Neural cell (in vitro differentiated cells): ENCODE results near the gene PKP3. TPM values are rescaled to one million over a fixed set of nuclear protein-coding genes. Genes with fewer than 3 reads are reported as not detected.

Experiments
- H2AFZ ChIP-seq: fragments of 200-600, 300-800 bp; sonication (generic), shearing (Covaris generic); 2 replicates; pipeline ENCODE4 v1.6.0; 2014; ENCODE audit warnings: low read depth, mild to moderate bottlenecking, antibody characterized with exemption, low read length, moderate library complexity
- H3F3A ChIP-seq: fragments of 200-600 bp; shearing (Covaris generic); 2 replicates; pipeline ENCODE4 v1.6.1; 2016; ENCODE audit warnings: mild to moderate bottlenecking, moderate library complexity, mixed read lengths, antibody characterized with exemption, low read length; ENCODE audit not compliant: insufficient read depth, poor library complexity, severe bottlenecking
- H3K27ac ChIP-seq: fragments of 200-600, 300-800 bp; sonication (generic), shearing (Covaris generic); 2 replicates; pipeline ENCODE4 v1.5.1; 2014; ENCODE audit warnings: mild to moderate bottlenecking, low read length, moderate library complexity
- H3K27me3 ChIP-seq: fragments of 300-800, 200-600 bp; sonication (generic), shearing (Covaris generic); 2 replicates; pipeline ENCODE4 v1.6.0; 2014; ENCODE audit warnings: mild to moderate bottlenecking, low read depth, low read length, moderate library complexity; ENCODE audit not compliant: insufficient read depth
- H3K36me3 ChIP-seq: fragments of 300-800, 200-600 bp; sonication (generic), shearing (Covaris generic); 2 replicates; pipeline ENCODE4 v1.5.1; 2014; ENCODE audit warnings: mild to moderate bottlenecking, antibody characterized with exemption, low read length, moderate library complexity; ENCODE audit not compliant: insufficient read depth
- H3K4me2 ChIP-seq: fragments of 300-800, 200-600 bp; sonication (generic), shearing (Covaris generic); 2 replicates; pipeline ENCODE4 v1.6.0; 2014; ENCODE audit warnings: mild to moderate bottlenecking, low read length
- H3K4me3 ChIP-seq: fragments of 300-800, 200-600 bp; sonication (generic), shearing (Covaris generic); 2 replicates; pipeline ENCODE4 v1.5.1; 2014; ENCODE audit warnings: mild to moderate bottlenecking, low read length, moderate library complexity
- H3K79me2 ChIP-seq: fragments of 200-600 bp; shearing (Covaris generic); replicated peaks from 2 replicates; pipeline ENCODE4 v1.6.0; 2014; ENCODE audit warnings: mild to moderate bottlenecking, low read length, moderate library complexity; ENCODE audit not compliant: insufficient read depth
- H3K9ac ChIP-seq: fragments of 300-800, 200-600 bp; sonication (generic), shearing (Covaris generic); 2 replicates; pipeline ENCODE4 v1.6.1; 2016; ENCODE audit warnings: mild to moderate bottlenecking, low read length, mixed read lengths
- H3K9me2 ChIP-seq: fragments of 200-600 bp; shearing (Covaris generic); 2 replicates; pipeline ENCODE4 v1.6.1; 2016; ENCODE audit warnings: mild to moderate bottlenecking, low read length, mixed read lengths; ENCODE audit not compliant: insufficient read depth
- H3K9me3 ChIP-seq: fragments of 200-600, 300-800 bp; sonication (generic), shearing (Covaris generic); 2 replicates; pipeline ENCODE4 v1.6.1; 2016; ENCODE audit warnings: mild to moderate bottlenecking, mixed run types, low read length, moderate library complexity, mixed read lengths
- H4K20me1 ChIP-seq: fragments of 200-600 bp; shearing (Covaris generic); 2 replicates; pipeline ENCODE4 v1.6.1; 2016; ENCODE audit warnings: mild to moderate bottlenecking, mixed run types; ENCODE audit not compliant: insufficient read depth
- CTCF ChIP-seq: fragments of 450-650 bp; IDR thresholded peaks from 2 replicates; pipeline ENCODE4 v1.5.1; 2014; ENCODE audit warnings: antibody characterized with exemption, mild to moderate bottlenecking, moderate library complexity; ENCODE audit not compliant: poor library complexity, severe bottlenecking
- EP300 ChIP-seq: fragments of 450-650 bp; conservative IDR thresholded peaks from 2 replicates; pipeline ENCODE4 v1.6.1; 2014; ENCODE audit warnings: antibody characterized with exemption, mild to moderate bottlenecking, moderate library complexity; ENCODE audit not compliant: poor library complexity, severe bottlenecking
- EZH2 ChIP-seq: fragments of 200-600, 300-800 bp; shearing (Covaris generic), sonication (generic); IDR thresholded peaks from 2 replicates; pipeline ENCODE4 v1.6.1; 2014; ENCODE audit warnings: antibody characterized with exemption, low read length, borderline replicate concordance, mild to moderate bottlenecking; ENCODE audit not compliant: insufficient read depth, poor library complexity, severe bottlenecking
- MXI1 ChIP-seq: fragments of 450-650 bp; conservative IDR thresholded peaks from 2 replicates; pipeline ENCODE4 v1.6.1; 2014; ENCODE audit warnings: antibody characterized with exemption, mild to moderate bottlenecking; ENCODE audit not compliant: poor library complexity, severe bottlenecking
- POLR2AphosphoS5 ChIP-seq: IDR thresholded peaks from 2 replicates; pipeline ENCODE4 v1.6.1; 2012
- RAD21 ChIP-seq: fragments of 450-650 bp; conservative IDR thresholded peaks from 2 replicates; pipeline ENCODE4 v1.6.1; 2014; ENCODE audit warnings: antibody characterized with exemption, mild to moderate bottlenecking, moderate library complexity
- REST ChIP-seq: IDR thresholded peaks from 2 replicates; pipeline ENCODE4 v1.6.1; 2012; ENCODE audit warnings: borderline replicate concordance
- SMC3 ChIP-seq: fragments of 450-650 bp; conservative IDR thresholded peaks from 2 replicates; pipeline ENCODE4 v1.6.1; 2014; ENCODE audit warnings: antibody characterized with exemption, mild to moderate bottlenecking, moderate library complexity; ENCODE audit not compliant: poor library complexity
- TAF1 ChIP-seq: IDR thresholded peaks from 2 replicates; pipeline ENCODE4 v1.6.1; 2012; ENCODE audit warnings: low read depth
- polyA plus RNA-seq: library from polyadenylated mRNA; depleted of rRNA; stranded (reverse); fragments of >200 nt; gene quantifications from 2 replicates; pipeline ENCODE4 v1.2.3, GENCODE V29; 2014

The PKP3 gene
- polyA plus RNA-seq, 1 donor from 2014 or later = not detected

GRCh38 chr11:360326-361280 lies 33.4 kb upstream of the PKP3 start:
- no peak for TF ChIP-seq SMC3
- no peak for TF ChIP-seq RAD21
- TF ChIP-seq EZH2 = no peak
- no peak for TF ChIP-seq TAF1
- no peak for TF ChIP-seq POLR2AphosphoS5
- TF ChIP-seq MXI1 = no peak
- no peak for TF ChIP-seq REST
- no peak for TF ChIP-seq EP300
- no peak for TF ChIP-seq CTCF
- Histone ChIP-seq H3K9ac (no peak overlapping the region), H3K9me3 (no peaks in the 10 kb centered on the region), H3K79me2 (no peaks in the 10 kb centered on the region), H2AFZ (no peak overlapping the region), H3K9me2 (no peaks in the 10 kb centered on the region), H3F3A (no peaks in the 10 kb centered on the region), H3K36me3 (no peaks in the 10 kb centered on the region), H3K4me2 (no peak overlapping the region), H3K4me3 (no peak overlapping the region), H4K20me1 (no peaks in the 10 kb centered on the region), H3K27me3 (no peaks in the 10 kb centered on the region), H3K27ac (no peak overlapping the region)

- no peak overlapping the region for H3K4me2 ChIP-seq
- no peak overlapping the region for H3K9ac ChIP-seq
- no peak overlapping the region for H3K27ac ChIP-seq
- no peak for TF ChIP-seq EP300
- TF ChIP-seq REST = no peak
- TF ChIP-seq SMC3 = no peak
- TF ChIP-seq TAF1 = no peak
- TF ChIP-seq CTCF = no peak
- TF ChIP-seq POLR2AphosphoS5 = no peak
- TF ChIP-seq EZH2 = no peak
- TF ChIP-seq MXI1 = no peak
- TF ChIP-seq RAD21 = no peak
- H3K9me3 ChIP-seq = no peaks in the 10 kb centered on the region
- H3K36me3 ChIP-seq = no peaks in the 10 kb centered on the region
- no peak overlapping the region for H2AFZ ChIP-seq
- no peaks in the 10 kb centered on the region for H3F3A ChIP-seq
- no peaks in the 10 kb centered on the region for H3K27me3 ChIP-seq
- no peaks in the 10 kb centered on the region for H4K20me1 ChIP-seq
- no peaks in the 10 kb centered on the region for H3K79me2 ChIP-seq
- H3K4me3 ChIP-seq = no peak overlapping the region
- no peaks in the 10 kb centered on the region for H3K9me2 ChIP-seq
These were observed 31.2 kb upstream of the PKP3 start for GRCh38 chr11:362642-363442.
